T-helper 17 cell (primary cell): ENCODE data around the gene TSPAN3. TPM values are rescaled to one million over a fixed set of nuclear protein-coding genes. Genes with fewer than 3 reads are reported as not detected.

Experiments
- ATAC-seq: fragments of 150-1000 bp; cut with Tn5 transposase; 2 replicates; pipeline ENCODE4 v1.10.0; 2021; ENCODE audit warnings: mild to moderate bottlenecking, moderate library complexity
- DNase-seq, 3 donors: peaks; one replicate each; pipeline versions ENCODE4 v3.0.0 to v3.0.0-alpha.2; 2020 to 2021
- H3K9me3 ChIP-seq: one replicate; pipeline ENCODE4 v1.7.0; 2013; ENCODE audit warnings: low read length, mild to moderate bottlenecking; ENCODE audit not compliant: control insufficient read depth, poor library complexity, severe bottlenecking
- H3K27ac Mint-ChIP-seq: one replicate; pipeline ENCODE4 v1.8.0; 2022; ENCODE audit warnings: mild to moderate bottlenecking, moderate library complexity, mixed read lengths
- H3K27me3 Mint-ChIP-seq: one replicate; pipeline ENCODE4 v1.8.0; 2022; ENCODE audit warnings: mixed read lengths
- H3K36me3 Mint-ChIP-seq: one replicate; pipeline ENCODE4 v1.8.0; 2022; ENCODE audit warnings: low read depth, mixed read lengths
- H3K4me1 Mint-ChIP-seq: one replicate; pipeline ENCODE4 v1.8.0; 2022; ENCODE audit warnings: mild to moderate bottlenecking, mixed read lengths
- H3K4me3 Mint-ChIP-seq: one replicate; pipeline ENCODE4 v1.8.0; 2022; ENCODE audit warnings: mild to moderate bottlenecking, moderate library complexity, mixed read lengths
- total RNA-seq, 4 donors: library from RNA in 2 of 4; stranded (reverse) in 2 of 4; gene quantifications; one replicate each; pipeline ENCODE4 v1.2.3 and lab custom pipeline; 2022 to 2026

Gene TSPAN3
- total RNA-seq, 2 donors from 2014 or later: 10.6 to 11.0 TPM

DNA sequence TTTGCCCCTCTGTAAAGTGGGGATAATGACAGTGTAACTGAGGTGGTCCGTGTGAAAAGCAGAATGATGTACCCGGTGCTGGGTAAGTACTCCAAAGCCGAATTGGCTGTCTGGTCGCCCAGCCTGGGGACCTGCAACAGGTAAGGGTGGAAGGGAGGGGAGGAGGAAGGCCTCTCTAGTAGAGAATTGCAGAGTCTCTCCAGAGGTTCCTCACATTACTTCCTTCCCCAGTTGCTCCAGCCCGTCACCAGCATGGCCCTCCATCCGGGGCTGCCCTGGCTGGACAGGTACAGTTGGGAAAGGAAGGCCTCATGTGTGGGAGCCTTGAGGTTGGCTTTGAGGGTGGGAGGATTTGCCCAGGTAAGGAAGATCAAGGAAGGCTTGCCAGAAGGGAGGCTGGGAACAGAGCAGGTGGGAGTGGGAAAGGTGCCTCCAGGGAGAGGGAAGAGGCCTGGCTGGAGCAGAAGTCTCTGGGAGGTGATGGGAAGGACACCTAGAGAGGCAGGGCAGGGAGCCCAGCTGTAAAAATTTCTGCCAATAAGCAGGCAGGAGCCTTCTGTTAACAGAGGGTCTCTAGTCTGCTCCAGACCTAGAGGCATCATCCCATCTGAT is 77.7 kb downstream of the TSPAN3 start:
- Mint-ChIP-seq H3K27me3 (no peaks in the 10 kb centered on the region), H3K4me3 (peak overlapping the region; percentile 97), H3K27ac (peak overlapping the region; percentile 92), H3K4me1 (peaks cover 49% of the 10 kb centered on the region), H3K36me3 (no peaks in the 10 kb centered on the region)
- no peak for DNase-seq
- ATAC-seq: no peak
- no peaks in the 10 kb centered on the region for H3K9me3 ChIP-seq

DNA sequence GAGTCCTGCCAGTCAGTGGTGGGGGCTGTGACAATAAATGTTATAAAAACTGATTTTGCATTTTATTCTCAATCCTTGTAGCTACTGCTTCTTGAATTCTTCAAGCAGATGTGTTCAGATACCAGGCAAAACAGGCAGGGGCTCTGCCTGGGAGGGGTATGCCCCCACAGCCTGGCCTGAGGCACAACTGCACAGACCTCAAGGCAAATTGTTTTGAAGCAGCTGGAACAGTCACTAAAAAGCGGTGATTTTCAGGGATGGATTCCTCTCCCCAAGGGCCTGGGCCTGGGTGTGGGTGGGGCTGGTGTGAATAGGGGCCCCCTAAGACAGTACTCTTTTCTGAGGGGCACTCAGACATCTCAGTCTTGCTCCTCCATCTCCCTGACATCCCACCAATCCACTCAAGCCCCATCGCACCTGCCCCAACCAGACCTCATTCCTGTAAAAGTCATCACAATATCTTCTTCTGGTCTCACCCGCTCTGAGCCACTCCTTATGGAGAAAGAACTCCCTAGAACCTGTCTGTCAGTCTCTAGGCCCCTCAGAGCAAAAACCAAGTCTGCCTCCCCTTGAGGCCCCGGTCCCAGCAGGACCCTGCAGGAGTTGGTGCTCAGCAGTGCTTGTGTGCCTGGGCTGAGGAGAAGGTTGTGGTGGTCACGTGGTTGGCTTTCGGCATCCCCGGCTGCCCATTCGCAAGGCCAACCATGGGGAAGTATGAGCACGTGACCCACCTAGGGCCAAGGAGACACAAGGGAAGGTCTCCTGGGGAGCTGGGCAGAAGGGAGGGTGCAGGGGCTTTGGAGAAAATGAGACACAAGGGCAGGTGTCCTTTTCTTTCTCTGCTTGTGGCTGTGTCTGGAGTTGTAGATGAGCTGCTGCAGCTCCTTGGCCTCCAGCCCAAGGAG is 78.9 kb downstream of the TSPAN3 start:
- Mint-ChIP-seq H3K27ac (peak overlapping the region; percentile 91), H3K4me1 (peaks cover 39% of the 10 kb centered on the region), H3K36me3 (no peaks in the 10 kb centered on the region), H3K27me3 (no peaks in the 10 kb centered on the region), H3K4me3 (no peak overlapping the region)
- ATAC-seq: no peak
- no peaks in the 10 kb centered on the region for H3K9me3 ChIP-seq
- no peak for DNase-seq

Other genes starting within 250 kb of the TSPAN3 start
- 10 to 100 TPM; 33.7 to 36.6 TPM for gene SCAPER, start 165.8 kb downstream of the TSPAN3 start, total RNA-seq
- gene RCN2, start 139.4 kb downstream of the TSPAN3 start, total RNA-seq: 10 to 100 TPM; 16.2 to 17.1 TPM
- gene PSTPIP1, start 76.0 kb downstream of the TSPAN3 start, total RNA-seq: 100 to 1,000 TPM; 115 to 129 TPM